Measurements from ENCODE around the gene HTR3E.
"Not testable (repeated sequence)": the region's sequence is repeated elsewhere in the genome, so short reads cannot be mapped to it uniquely, and the experiment has no call there.

DNA sequence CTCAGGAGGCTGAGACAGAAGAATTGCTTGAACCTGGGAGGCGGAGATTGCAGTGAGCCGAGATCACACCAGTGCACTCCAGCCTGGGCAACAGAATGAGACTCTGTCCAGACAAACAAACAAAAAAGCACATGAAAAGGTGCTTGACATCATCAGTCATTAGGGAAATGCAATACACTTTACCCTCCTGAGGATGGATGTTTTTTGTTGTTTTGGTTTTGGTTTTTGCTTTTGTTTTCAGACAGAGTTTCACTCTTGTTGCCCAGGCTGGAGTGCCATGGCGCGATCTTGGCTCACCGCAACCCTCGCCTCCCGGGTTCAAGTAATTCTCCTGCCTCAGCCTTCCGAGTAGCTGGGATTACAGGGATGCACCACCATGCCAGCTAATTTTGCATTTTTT, 24.2 kb downstream of the HTR3E start:
- TF ChIP-seq, protein P1, sequence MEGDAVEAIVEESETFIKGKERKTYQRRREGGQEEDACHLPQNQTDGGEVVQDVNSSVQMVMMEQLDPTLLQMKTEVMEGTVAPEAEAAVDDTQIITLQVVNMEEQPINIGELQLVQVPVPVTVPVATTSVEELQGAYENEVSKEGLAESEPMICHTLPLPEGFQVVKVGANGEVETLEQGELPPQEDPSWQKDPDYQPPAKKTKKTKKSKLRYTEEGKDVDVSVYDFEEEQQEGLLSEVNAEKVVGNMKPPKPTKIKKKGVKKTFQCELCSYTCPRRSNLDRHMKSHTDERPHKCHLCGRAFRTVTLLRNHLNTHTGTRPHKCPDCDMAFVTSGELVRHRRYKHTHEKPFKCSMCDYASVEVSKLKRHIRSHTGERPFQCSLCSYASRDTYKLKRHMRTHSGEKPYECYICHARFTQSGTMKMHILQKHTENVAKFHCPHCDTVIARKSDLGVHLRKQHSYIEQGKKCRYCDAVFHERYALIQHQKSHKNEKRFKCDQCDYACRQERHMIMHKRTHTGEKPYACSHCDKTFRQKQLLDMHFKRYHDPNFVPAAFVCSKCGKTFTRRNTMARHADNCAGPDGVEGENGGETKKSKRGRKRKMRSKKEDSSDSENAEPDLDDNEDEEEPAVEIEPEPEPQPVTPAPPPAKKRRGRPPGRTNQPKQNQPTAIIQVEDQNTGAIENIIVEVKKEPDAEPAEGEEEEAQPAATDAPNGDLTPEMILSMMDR (IDR thresholded peaks at IDR 0.05), result not testable (repeated sequence)
- TF ChIP-seq POLR2A (IDR thresholded peaks at IDR 0.05), result not testable (repeated sequence)

Data from adrenal gland (tissue), 5 donors.